Gastrocnemius medialis (tissue), 4 donors: ENCODE data around the gene BANK1. TPM values are rescaled to one million over a fixed set of nuclear protein-coding genes. Genes with fewer than 3 reads are reported as not detected.

ENCODE experiments used
- ATAC-seq, 2 donors: fragments of 150-250 bp; one replicate each; pipeline ENCODE4 v1.9.1; 2016
- DNase-seq, 2 donors: peaks; one replicate each; pipeline ENCODE4 v3.0.0-alpha.2; 2019
- H3K27ac ChIP-seq, 4 donors: fragments of 200-600 bp; sonication (generic); 1 replicate in 1 of 4; 2 replicates in 3 of 4; pipeline ENCODE4 v1.5.1; 2016 to 2018; ENCODE audit warnings: mild to moderate bottlenecking in 2 of 4, moderate library complexity in 1 of 4
- H3K27me3 ChIP-seq, 3 donors: fragments of 200-600 bp; sonication (generic) in 2 of 3; 1 replicate in 1 of 3; 2 replicates in 2 of 3; pipeline versions ENCODE4 v1.5.1 to v1.6.0; 2016 to 2019; ENCODE audit warnings: mild to moderate bottlenecking in 1 of 3, moderate library complexity in 1 of 3
- H3K36me3 ChIP-seq, 2 donors: fragments of 200-600 bp; sonication (generic) in 1 of 2; one replicate each; pipeline ENCODE4 v1.5.1; 2017 to 2018
- H3K4me1 ChIP-seq, 2 donors: fragments of 200-600 bp; sonication (generic) in 1 of 2; one replicate each; pipeline ENCODE4 v1.5.1; 2016 to 2017; ENCODE audit warnings: mild to moderate bottlenecking in 2 of 2
- H3K4me3 ChIP-seq, 4 donors: fragments of 200-600 bp; sonication (generic) in 3 of 4; 1 replicate in 1 of 4; 2 replicates in 3 of 4; pipeline ENCODE4 v1.5.1; 2016 to 2019; ENCODE audit warnings: mild to moderate bottlenecking in 2 of 4
- H3K9me3 ChIP-seq, 3 donors: fragments of 200-600 bp; sonication (generic) in 2 of 3; 1 replicate in 1 of 3; 2 replicates in 2 of 3; pipeline ENCODE4 v1.5.1; 2016 to 2019
- POLR2A ChIP-seq, 2 donors: fragments of 450-650 bp; IDR thresholded peaks; one replicate each; pipeline ENCODE4 v1.6.1; 2017; ENCODE audit warnings: antibody characterized with exemption in 2 of 2, mild to moderate bottlenecking in 2 of 2, moderate library complexity in 2 of 2
- in situ Hi-C, 4 donors: fragments of 200-750 bp; cut with MboI; loops; one replicate each; pipeline versions ENCODE4 v1.15.0 to v1.8.0; 2017; ENCODE audit warnings: low sequenced_read_pairs in 4 of 4
- intact Hi-C: fragments of 100-400 bp; cut with DNase I; formaldehyde crosslinking; loops from one replicate; pipeline ENCODE4 v1.15.1; 2023; ENCODE audit warnings: low total_unique reads
- total RNA-seq, 4 donors: library from RNA; depleted of rRNA; stranded (reverse); fragments of >200 nt; gene quantifications; one replicate each; pipeline versions ENCODE4 v1.1.0 to v1.2.3, GENCODE V29; 2016
- TF ChIP-seq, protein P1 (sequence below), 5 experiments: fragments of 450-650 bp in 3 of 5; fragments of 200-600 bp in 2 of 5; sonication (generic) in 2 of 5; IDR thresholded peaks in 4 of 5; conservative IDR thresholded peaks in 1 of 5; 1 replicate in 4 of 5; 2 replicates in 1 of 5; pipeline ENCODE4 v1.5.1; 2016 to 2019; ENCODE audit warnings: antibody characterized with exemption in 5 of 5, mild to moderate bottlenecking in 3 of 5, moderate library complexity in 3 of 5

Gene BANK1, protein sequence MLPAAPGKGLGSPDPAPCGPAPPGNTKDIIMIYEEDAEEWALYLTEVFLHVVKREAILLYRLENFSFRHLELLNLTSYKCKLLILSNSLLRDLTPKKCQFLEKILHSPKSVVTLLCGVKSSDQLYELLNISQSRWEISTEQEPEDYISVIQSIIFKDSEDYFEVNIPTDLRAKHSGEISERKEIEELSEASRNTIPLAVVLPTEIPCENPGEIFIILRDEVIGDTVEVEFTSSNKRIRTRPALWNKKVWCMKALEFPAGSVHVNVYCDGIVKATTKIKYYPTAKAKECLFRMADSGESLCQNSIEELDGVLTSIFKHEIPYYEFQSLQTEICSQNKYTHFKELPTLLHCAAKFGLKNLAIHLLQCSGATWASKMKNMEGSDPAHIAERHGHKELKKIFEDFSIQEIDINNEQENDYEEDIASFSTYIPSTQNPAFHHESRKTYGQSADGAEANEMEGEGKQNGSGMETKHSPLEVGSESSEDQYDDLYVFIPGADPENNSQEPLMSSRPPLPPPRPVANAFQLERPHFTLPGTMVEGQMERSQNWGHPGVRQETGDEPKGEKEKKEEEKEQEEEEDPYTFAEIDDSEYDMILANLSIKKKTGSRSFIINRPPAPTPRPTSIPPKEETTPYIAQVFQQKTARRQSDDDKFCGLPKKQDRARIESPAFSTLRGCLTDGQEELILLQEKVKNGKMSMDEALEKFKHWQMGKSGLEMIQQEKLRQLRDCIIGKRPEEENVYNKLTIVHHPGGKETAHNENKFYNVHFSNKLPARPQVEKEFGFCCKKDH
- total RNA-seq, result under 1 TPM; 0.10 to 0.91 (median 0.26) TPM

DNA sequence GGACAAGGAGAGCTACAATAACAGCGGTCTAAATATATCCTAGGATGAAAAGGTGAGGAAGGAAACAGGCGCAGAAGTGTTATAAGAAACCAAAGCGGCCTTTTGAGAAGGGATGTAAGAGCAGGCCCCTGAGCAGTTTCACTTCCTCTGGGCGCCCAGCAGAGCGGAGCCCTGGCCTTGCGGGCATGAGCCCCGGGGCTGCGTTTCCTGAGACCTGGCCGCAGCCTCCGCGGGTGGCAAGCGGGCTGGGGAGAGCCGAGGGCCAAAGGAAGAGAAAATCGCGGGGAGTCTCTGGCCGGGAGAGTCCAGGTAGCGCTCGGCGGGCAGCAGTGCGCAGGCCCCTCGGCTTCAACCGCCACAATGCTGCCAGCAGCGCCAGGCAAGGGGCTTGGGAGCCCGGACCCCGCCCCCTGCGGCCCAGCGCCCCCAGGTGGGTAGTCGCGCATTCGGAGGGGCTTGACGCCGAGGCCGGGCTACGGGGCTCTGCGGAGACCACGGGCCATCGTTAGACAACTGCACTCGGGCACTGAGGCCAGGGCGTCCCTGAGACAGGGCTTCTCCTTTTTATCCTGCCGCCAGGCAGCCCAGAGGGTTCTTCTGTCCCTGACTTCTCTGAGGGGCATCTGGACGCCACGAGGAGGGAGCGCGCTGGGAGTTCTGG is at the start of gene BANK1:
Gene BANK1 (plus strand): TSS at position 210 of the 661 bp plus-strand sequence. CDS start 151 bp downstream, at position 361.
- in situ Hi-C loops, result no loop called here
- no peaks in the 10 kb centered on the region for H3K4me1 ChIP-seq
- no peak for DNase-seq
- H3K27me3 ChIP-seq, result peaks cover 2 to 9% (median 8%) of the 10 kb centered on the region in 3 donors
- TF ChIP-seq, protein P1, sequence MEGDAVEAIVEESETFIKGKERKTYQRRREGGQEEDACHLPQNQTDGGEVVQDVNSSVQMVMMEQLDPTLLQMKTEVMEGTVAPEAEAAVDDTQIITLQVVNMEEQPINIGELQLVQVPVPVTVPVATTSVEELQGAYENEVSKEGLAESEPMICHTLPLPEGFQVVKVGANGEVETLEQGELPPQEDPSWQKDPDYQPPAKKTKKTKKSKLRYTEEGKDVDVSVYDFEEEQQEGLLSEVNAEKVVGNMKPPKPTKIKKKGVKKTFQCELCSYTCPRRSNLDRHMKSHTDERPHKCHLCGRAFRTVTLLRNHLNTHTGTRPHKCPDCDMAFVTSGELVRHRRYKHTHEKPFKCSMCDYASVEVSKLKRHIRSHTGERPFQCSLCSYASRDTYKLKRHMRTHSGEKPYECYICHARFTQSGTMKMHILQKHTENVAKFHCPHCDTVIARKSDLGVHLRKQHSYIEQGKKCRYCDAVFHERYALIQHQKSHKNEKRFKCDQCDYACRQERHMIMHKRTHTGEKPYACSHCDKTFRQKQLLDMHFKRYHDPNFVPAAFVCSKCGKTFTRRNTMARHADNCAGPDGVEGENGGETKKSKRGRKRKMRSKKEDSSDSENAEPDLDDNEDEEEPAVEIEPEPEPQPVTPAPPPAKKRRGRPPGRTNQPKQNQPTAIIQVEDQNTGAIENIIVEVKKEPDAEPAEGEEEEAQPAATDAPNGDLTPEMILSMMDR (IDR thresholded peaks at IDR 0.05 in 4 of 5, conservative IDR thresholded peaks at IDR 0.05 in 1 of 5), result no peak
- no peak for TF ChIP-seq POLR2A (IDR thresholded peaks at IDR 0.05)
- peak within 1 kb of the TSS; percentile 39 to 59 (median 51) for H3K4me3 ChIP-seq
- ATAC-seq, result no peak
- intact Hi-C loops, result no loop called here
- H3K36me3 ChIP-seq, result no peaks in the 10 kb centered on the region
- H3K27ac ChIP-seq, result no peak within 1 kb of the TSS
- no peaks in the 10 kb centered on the region for H3K9me3 ChIP-seq

DNA sequence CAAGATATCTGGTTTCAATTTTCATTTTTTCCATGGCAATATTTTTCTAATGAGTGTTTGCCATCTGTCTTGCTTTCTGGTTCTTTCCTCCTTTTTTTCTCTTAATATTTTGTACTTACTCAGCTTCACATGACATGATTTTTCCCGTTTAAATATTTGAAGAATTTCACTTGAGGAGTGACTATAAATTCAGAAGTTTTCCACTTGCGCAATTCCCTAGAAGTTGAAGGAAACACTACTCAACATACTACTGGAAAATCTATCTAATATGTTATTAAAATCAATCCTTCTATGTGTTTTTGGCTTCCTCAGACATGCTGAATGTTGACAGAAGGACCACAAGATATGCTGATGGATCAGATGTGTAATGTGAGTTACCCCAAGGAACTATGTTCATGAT is 36.8 kb upstream of the BANK1 start:
- intact Hi-C loops (no loop called here), in situ Hi-C loops (no loop called here)
- Histone ChIP-seq H3K4me3 (no peak overlapping the region), H3K9me3 (no peaks in the 10 kb centered on the region), H3K4me1 (no peaks in the 10 kb centered on the region), H3K36me3 (no peaks in the 10 kb centered on the region), H3K27me3 (no peaks in the 10 kb centered on the region), H3K27ac (no peak overlapping the region)
- DNase-seq, result no peak
- TF ChIP-seq, protein P1 (IDR thresholded peaks at IDR 0.05 in 4 of 5, conservative IDR thresholded peaks at IDR 0.05 in 1 of 5), result no peak
- no peak for TF ChIP-seq POLR2A (IDR thresholded peaks at IDR 0.05)
- ATAC-seq, result no peak

DNA sequence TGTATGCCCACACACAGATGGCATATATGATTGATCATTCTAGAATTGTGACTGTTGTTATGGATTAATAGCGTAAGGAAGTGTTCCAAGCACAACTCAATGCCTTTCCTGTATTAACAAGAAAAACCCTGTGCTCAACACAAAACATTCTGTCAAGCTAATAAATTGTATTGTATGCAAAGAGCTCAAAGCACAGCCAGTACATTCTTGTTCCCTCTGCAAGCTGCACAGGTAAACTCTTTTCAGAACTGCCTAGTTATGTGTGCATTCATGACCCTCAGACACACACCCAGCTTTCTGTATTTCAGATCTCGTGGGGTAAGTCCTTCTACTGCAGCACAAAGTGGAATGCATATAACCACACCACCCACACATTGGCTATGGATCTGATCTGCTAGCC is 34.3 kb upstream of the BANK1 start:
- intact Hi-C loops (no loop called here), in situ Hi-C loops (no loop called here)
- Histone ChIP-seq H3K4me1 (no peaks in the 10 kb centered on the region), H3K4me3 (no peak overlapping the region), H3K9me3 (no peaks in the 10 kb centered on the region), H3K36me3 (no peaks in the 10 kb centered on the region), H3K27me3 (no peaks in the 10 kb centered on the region), H3K27ac (no peak overlapping the region)
- no peak for DNase-seq
- ATAC-seq, result no peak
- TF ChIP-seq, protein P1 (IDR thresholded peaks at IDR 0.05 in 4 of 5, conservative IDR thresholded peaks at IDR 0.05 in 1 of 5), result no peak
- no peak for TF ChIP-seq POLR2A (IDR thresholded peaks at IDR 0.05)

DNA sequence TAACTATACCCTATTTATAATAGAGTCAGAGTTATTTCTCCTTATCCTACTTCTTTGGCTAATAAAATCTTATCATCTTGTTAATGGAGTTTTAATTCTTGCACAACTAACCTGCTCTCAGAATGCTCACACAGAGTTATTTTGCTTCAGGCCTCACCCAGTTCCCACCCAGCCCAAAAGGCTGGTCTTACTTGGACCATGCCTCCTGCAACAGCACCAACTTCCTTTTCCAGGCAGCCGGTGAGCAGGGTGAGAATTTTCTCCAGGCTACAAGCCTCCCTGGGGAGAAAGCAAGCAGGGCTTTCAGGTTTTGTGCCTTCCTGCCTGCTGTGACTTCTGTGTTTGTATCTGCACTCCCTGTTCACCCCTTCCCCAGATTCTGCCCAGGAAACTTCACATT is 29.1 kb upstream of the BANK1 start:
- no peaks in the 10 kb centered on the region for H3K27me3 ChIP-seq
- no peak overlapping the region for H3K27ac ChIP-seq
- H3K4me3 ChIP-seq, result no peak overlapping the region
- in situ Hi-C loops, result no loop called here
- intact Hi-C loops, result no loop called here
- H3K9me3 ChIP-seq, result no peaks in the 10 kb centered on the region
- no peaks in the 10 kb centered on the region for H3K36me3 ChIP-seq
- DNase-seq (no peak), ATAC-seq (no peak)
- TF ChIP-seq POLR2A (IDR thresholded peaks at IDR 0.05), result no peak
- TF ChIP-seq, protein P1 (IDR thresholded peaks at IDR 0.05 in 4 of 5, conservative IDR thresholded peaks at IDR 0.05 in 1 of 5), result no peak
- no peaks in the 10 kb centered on the region for H3K4me1 ChIP-seq
